Measurements from ENCODE around the gene SIRT1.

Gene SIRT1

GRCh38 chr10:67883710-67884312 lies 645 bp upstream of the SIRT1 start:
- Histone ChIP-seq H3K27ac (ENCODE audit: low read depth, low read length) (peak overlapping the region; percentile 83), H3K36me3 (ENCODE audit: insufficient read depth, low read length) (peaks cover 20% of the 10 kb centered on the region), H3K4me3 (ENCODE audit: low read depth in 1 of 2, low read length in 2 of 2) (peak overlapping the region; percentile 51 to 86), H3K9ac (ENCODE audit: low read length) (peak overlapping the region; percentile 65), H3K4me1 (ENCODE audit: insufficient read depth, low read length) (peaks cover 19% of the 10 kb centered on the region), H3K9me3 (ENCODE audit: low read length) (no peaks in the 10 kb centered on the region), H3K27me3 (ENCODE audit: control insufficient read depth in 1 of 2, insufficient read depth in 2 of 2, low read length in 2 of 2) (no peaks in the 10 kb centered on the region)

GRCh38 chr10:67884842-67885670 lies 600 bp downstream of the SIRT1 start:
- Histone ChIP-seq H3K9ac (ENCODE audit: low read length) (peak overlapping the region; percentile 9), H3K4me3 (ENCODE audit: low read depth in 1 of 2, low read length in 2 of 2) (peak overlapping the region; percentile 62 to 86), H3K27ac (ENCODE audit: low read depth, low read length) (peak overlapping the region; percentile 93), H3K4me1 (ENCODE audit: insufficient read depth, low read length) (peaks cover 19% of the 10 kb centered on the region), H3K9me3 (ENCODE audit: low read length) (no peaks in the 10 kb centered on the region), H3K36me3 (ENCODE audit: insufficient read depth, low read length) (peaks cover 31% of the 10 kb centered on the region), H3K27me3 (ENCODE audit: control insufficient read depth in 1 of 2, insufficient read depth in 2 of 2, low read length in 2 of 2) (no peaks in the 10 kb centered on the region)

GRCh38 chr10:67893637-67894036 lies 9.2 kb downstream of the SIRT1 start:
- no peak overlapping the region for H3K9ac ChIP-seq (ENCODE audit: low read length)
- H3K4me3 ChIP-seq (ENCODE audit: low read depth in 1 of 2, low read length in 2 of 2) = no peak overlapping the region
- H3K27me3 ChIP-seq (ENCODE audit: control insufficient read depth in 1 of 2, insufficient read depth in 2 of 2, low read length in 2 of 2) = no peaks in the 10 kb centered on the region
- H3K4me1 ChIP-seq (ENCODE audit: insufficient read depth, low read length) = no peaks in the 10 kb centered on the region
- peaks cover 60% of the 10 kb centered on the region for H3K36me3 ChIP-seq (ENCODE audit: insufficient read depth, low read length)
- no peak overlapping the region for H3K27ac ChIP-seq (ENCODE audit: low read depth, low read length)
- H3K9me3 ChIP-seq (ENCODE audit: low read length) = no peaks in the 10 kb centered on the region

GRCh38 chr10:67903581-67903980 lies 19.1 kb downstream of the SIRT1 start:
- H3K27ac ChIP-seq (ENCODE audit: low read depth, low read length) = no peak overlapping the region
- H3K36me3 ChIP-seq (ENCODE audit: insufficient read depth, low read length) = peaks cover 25% of the 10 kb centered on the region
- no peaks in the 10 kb centered on the region for H3K4me1 ChIP-seq (ENCODE audit: insufficient read depth, low read length)
- H3K4me3 ChIP-seq (ENCODE audit: low read depth in 1 of 2, low read length in 2 of 2) = no peak overlapping the region
- H3K9me3 ChIP-seq (ENCODE audit: low read length) = no peaks in the 10 kb centered on the region
- H3K27me3 ChIP-seq (ENCODE audit: control insufficient read depth in 1 of 2, insufficient read depth in 2 of 2, low read length in 2 of 2) = no peaks in the 10 kb centered on the region
- H3K9ac ChIP-seq (ENCODE audit: low read length) = no peak overlapping the region

GRCh38 chr10:67912331-67912946 lies 28.0 kb downstream of the SIRT1 start:
- H3K27me3 ChIP-seq (ENCODE audit: control insufficient read depth in 1 of 2, insufficient read depth in 2 of 2, low read length in 2 of 2) = no peaks in the 10 kb centered on the region
- peaks cover 59% of the 10 kb centered on the region for H3K36me3 ChIP-seq (ENCODE audit: insufficient read depth, low read length)
- H3K4me3 ChIP-seq (ENCODE audit: low read depth in 1 of 2, low read length in 2 of 2) = no peak overlapping the region
- H3K9ac ChIP-seq (ENCODE audit: low read length) = no peak overlapping the region
- no peaks in the 10 kb centered on the region for H3K4me1 ChIP-seq (ENCODE audit: insufficient read depth, low read length)
- no peak overlapping the region for H3K27ac ChIP-seq (ENCODE audit: low read depth, low read length)
- no peaks in the 10 kb centered on the region for H3K9me3 ChIP-seq (ENCODE audit: low read length)

GRCh38 chr10:67914777-67915340 lies 30.4 kb downstream of the SIRT1 start:
- no peak overlapping the region for H3K9ac ChIP-seq (ENCODE audit: low read length)
- no peaks in the 10 kb centered on the region for H3K4me1 ChIP-seq (ENCODE audit: insufficient read depth, low read length)
- no peak overlapping the region for H3K4me3 ChIP-seq (ENCODE audit: low read depth in 1 of 2, low read length in 2 of 2)
- no peaks in the 10 kb centered on the region for H3K27me3 ChIP-seq (ENCODE audit: control insufficient read depth in 1 of 2, insufficient read depth in 2 of 2, low read length in 2 of 2)
- H3K9me3 ChIP-seq (ENCODE audit: low read length) = no peaks in the 10 kb centered on the region
- peaks cover 47% of the 10 kb centered on the region for H3K36me3 ChIP-seq (ENCODE audit: insufficient read depth, low read length)
- no peak overlapping the region for H3K27ac ChIP-seq (ENCODE audit: low read depth, low read length)

GRCh38 chr10:67917169-67917568 lies 32.7 kb downstream of the SIRT1 start:
- no peaks in the 10 kb centered on the region for H3K27me3 ChIP-seq (ENCODE audit: control insufficient read depth in 1 of 2, insufficient read depth in 2 of 2, low read length in 2 of 2)
- H3K4me1 ChIP-seq (ENCODE audit: insufficient read depth, low read length) = no peaks in the 10 kb centered on the region
- H3K9me3 ChIP-seq (ENCODE audit: low read length) = no peaks in the 10 kb centered on the region
- no peak overlapping the region for H3K4me3 ChIP-seq (ENCODE audit: low read depth in 1 of 2, low read length in 2 of 2)
- no peak overlapping the region for H3K27ac ChIP-seq (ENCODE audit: low read depth, low read length)
- peaks cover 32% of the 10 kb centered on the region for H3K36me3 ChIP-seq (ENCODE audit: insufficient read depth, low read length)
- no peak overlapping the region for H3K9ac ChIP-seq (ENCODE audit: low read length)

GRCh38 chr10:67917679-67918078 lies 33.2 kb downstream of the SIRT1 start:
- no peaks in the 10 kb centered on the region for H3K27me3 ChIP-seq (ENCODE audit: control insufficient read depth in 1 of 2, insufficient read depth in 2 of 2, low read length in 2 of 2)
- peaks cover 27% of the 10 kb centered on the region for H3K36me3 ChIP-seq (ENCODE audit: insufficient read depth, low read length)
- H3K27ac ChIP-seq (ENCODE audit: low read depth, low read length) = no peak overlapping the region
- no peak overlapping the region for H3K9ac ChIP-seq (ENCODE audit: low read length)
- H3K4me1 ChIP-seq (ENCODE audit: insufficient read depth, low read length) = no peaks in the 10 kb centered on the region
- H3K9me3 ChIP-seq (ENCODE audit: low read length) = no peaks in the 10 kb centered on the region
- no peak overlapping the region for H3K4me3 ChIP-seq (ENCODE audit: low read depth in 1 of 2, low read length in 2 of 2)

GRCh38 chr10:67921065-67921464 lies 36.6 kb downstream of the SIRT1 start:
- no peaks in the 10 kb centered on the region for H3K4me1 ChIP-seq (ENCODE audit: insufficient read depth, low read length)
- no peaks in the 10 kb centered on the region for H3K9me3 ChIP-seq (ENCODE audit: low read length)
- no peak overlapping the region for H3K27ac ChIP-seq (ENCODE audit: low read depth, low read length)
- H3K27me3 ChIP-seq (ENCODE audit: control insufficient read depth in 1 of 2, insufficient read depth in 2 of 2, low read length in 2 of 2) = no peaks in the 10 kb centered on the region
- H3K36me3 ChIP-seq (ENCODE audit: insufficient read depth, low read length) = peaks cover 15% of the 10 kb centered on the region
- no peak overlapping the region for H3K4me3 ChIP-seq (ENCODE audit: low read depth in 1 of 2, low read length in 2 of 2)
- no peak overlapping the region for H3K9ac ChIP-seq (ENCODE audit: low read length)

- no peaks in the 10 kb centered on the region for H3K27me3 ChIP-seq (ENCODE audit: control insufficient read depth in 1 of 2, insufficient read depth in 2 of 2, low read length in 2 of 2)
- peaks cover 2% of the 10 kb centered on the region for H3K36me3 ChIP-seq (ENCODE audit: insufficient read depth, low read length)
- no peak overlapping the region for H3K9ac ChIP-seq (ENCODE audit: low read length)
- no peak overlapping the region for H3K27ac ChIP-seq (ENCODE audit: low read depth, low read length)
- no peaks in the 10 kb centered on the region for H3K9me3 ChIP-seq (ENCODE audit: low read length)
- H3K4me3 ChIP-seq (ENCODE audit: low read depth in 1 of 2, low read length in 2 of 2) = no peak overlapping the region
- H3K4me1 ChIP-seq (ENCODE audit: insufficient read depth, low read length) = no peaks in the 10 kb centered on the region
Observed at GRCh38 chr10:67923551-67923950, 39.1 kb downstream of the SIRT1 start.

- Histone ChIP-seq H3K4me3 (ENCODE audit: low read depth in 1 of 2, low read length in 2 of 2) (no peak overlapping the region), H3K36me3 (ENCODE audit: insufficient read depth, low read length) (no peaks in the 10 kb centered on the region)
Observed at GRCh38 chr10:67924136-67924535, 39.7 kb downstream of the SIRT1 start.

More at GRCh38 chr10:67924136-67924535, 39.7 kb downstream of the SIRT1 start:
- Histone ChIP-seq H3K27ac (ENCODE audit: low read depth, low read length) (no peak overlapping the region), H3K4me1 (ENCODE audit: insufficient read depth, low read length) (no peaks in the 10 kb centered on the region), H3K9me3 (ENCODE audit: low read length) (no peaks in the 10 kb centered on the region), H3K27me3 (ENCODE audit: control insufficient read depth in 1 of 2, insufficient read depth in 2 of 2, low read length in 2 of 2) (no peaks in the 10 kb centered on the region), H3K9ac (ENCODE audit: low read length) (no peak overlapping the region)

Data from muscle layer of colon (tissue), 2 donors.